Keratinocyte (primary cell): ENCODE results near the gene GPAM.
"Not testable (repeated sequence)": the region's sequence is repeated elsewhere in the genome, so short reads cannot be mapped to it uniquely, and the experiment has no call there.

Source experiments
- EZH2 ChIP-seq: IDR thresholded peaks from one replicate; pipeline ENCODE4 v1.6.1; 2012; ENCODE audit warnings: inconsistent platforms, mild to moderate bottlenecking, low read length, moderate library complexity
- TF ChIP-seq, protein P1 (sequence below), 3 experiments: IDR thresholded peaks in 1 of 3; conservative IDR thresholded peaks in 1 of 3; optimal IDR thresholded peaks in 1 of 3; 2 replicates in 2 of 3; 3 replicates in 1 of 3; pipeline versions ENCODE3 to v1.5.1; 2011; ENCODE audit warnings: low read length in 3 of 3, mild to moderate bottlenecking in 3 of 3, moderate library complexity in 2 of 3, control low read depth in 1 of 3, inconsistent platforms in 1 of 3; ENCODE audit not compliant: insufficient read depth in 2 of 3; ENCODE audit errors: extremely low read depth in 1 of 3

- TF ChIP-seq, protein P1, sequence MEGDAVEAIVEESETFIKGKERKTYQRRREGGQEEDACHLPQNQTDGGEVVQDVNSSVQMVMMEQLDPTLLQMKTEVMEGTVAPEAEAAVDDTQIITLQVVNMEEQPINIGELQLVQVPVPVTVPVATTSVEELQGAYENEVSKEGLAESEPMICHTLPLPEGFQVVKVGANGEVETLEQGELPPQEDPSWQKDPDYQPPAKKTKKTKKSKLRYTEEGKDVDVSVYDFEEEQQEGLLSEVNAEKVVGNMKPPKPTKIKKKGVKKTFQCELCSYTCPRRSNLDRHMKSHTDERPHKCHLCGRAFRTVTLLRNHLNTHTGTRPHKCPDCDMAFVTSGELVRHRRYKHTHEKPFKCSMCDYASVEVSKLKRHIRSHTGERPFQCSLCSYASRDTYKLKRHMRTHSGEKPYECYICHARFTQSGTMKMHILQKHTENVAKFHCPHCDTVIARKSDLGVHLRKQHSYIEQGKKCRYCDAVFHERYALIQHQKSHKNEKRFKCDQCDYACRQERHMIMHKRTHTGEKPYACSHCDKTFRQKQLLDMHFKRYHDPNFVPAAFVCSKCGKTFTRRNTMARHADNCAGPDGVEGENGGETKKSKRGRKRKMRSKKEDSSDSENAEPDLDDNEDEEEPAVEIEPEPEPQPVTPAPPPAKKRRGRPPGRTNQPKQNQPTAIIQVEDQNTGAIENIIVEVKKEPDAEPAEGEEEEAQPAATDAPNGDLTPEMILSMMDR (optimal IDR thresholded peaks at IDR 0.05 in 1 of 3, IDR thresholded peaks at IDR 0.05 in 1 of 3, conservative IDR thresholded peaks at IDR 0.05 in 1 of 3; ENCODE audit: extremely low read depth in 1 of 3, insufficient read depth in 2 of 3, low read length in 3 of 3): not testable (repeated sequence)
- not testable (repeated sequence) for TF ChIP-seq EZH2
Measured at GRCh38 chr10:112109779-112110178, 73.8 kb downstream of the GPAM start.
